GM23338 (cell line): ENCODE results near the gene GRAMD4. TPM values are rescaled to one million over a fixed set of nuclear protein-coding genes. Genes with fewer than 3 reads are reported as not detected.
A peak's percentile ranks its signal among the peaks of the same experiment; 100 is the strongest.

Source experiments
- ATAC-seq: fragments of 200-7000 bp; cut with Tn5 transposase; 3 replicates; pipeline ENCODE4 v1.9.1; 2020
- DNase-seq: peaks from one replicate; pipeline ENCODE4 v3.0.0-alpha.2; 2015; ENCODE audit warnings: low spot score
- H2AFZ ChIP-seq: fragments of 200-600 bp; sonication (generic); 2 replicates; pipeline ENCODE4 v1.8.0; 2016; ENCODE audit warnings: antibody characterized with exemption, mild to moderate bottlenecking, moderate library complexity
- H3F3A ChIP-seq: fragments of 200-600 bp; sonication (generic); replicated peaks from 2 replicates; pipeline ENCODE4 v1.8.0; 2017; ENCODE audit warnings: antibody characterized with exemption, mixed run types, low read depth
- H3K27ac ChIP-seq: fragments of 200-600 bp; sonication (generic); 2 replicates; pipeline ENCODE4 v1.6.1; 2016; ENCODE audit warnings: low read depth
- H3K27me3 ChIP-seq: fragments of 200-600 bp; sonication (generic); 2 replicates; pipeline ENCODE4 v1.8.0; 2016; ENCODE audit warnings: mild to moderate bottlenecking, mixed run types, moderate library complexity; ENCODE audit not compliant: insufficient read depth
- H3K36me3 ChIP-seq: fragments of 200-600 bp; sonication (generic); 2 replicates; pipeline ENCODE4 v1.8.0; 2016; ENCODE audit warnings: mild to moderate bottlenecking; ENCODE audit not compliant: insufficient read depth
- H3K4me1 ChIP-seq: fragments of 200-600 bp; sonication (generic); 2 replicates; pipeline ENCODE4 v1.8.0; 2016; ENCODE audit warnings: mild to moderate bottlenecking, moderate library complexity; ENCODE audit not compliant: insufficient read depth
- H3K4me2 ChIP-seq: fragments of 200-600 bp; sonication (generic); 2 replicates; pipeline ENCODE4 v1.7.1; 2017; ENCODE audit warnings: mixed run types
- H3K4me3 ChIP-seq: fragments of 200-600 bp; sonication (generic); 2 replicates; pipeline ENCODE4 v1.6.1; 2016; ENCODE audit warnings: mixed run types
- H3K79me2 ChIP-seq: fragments of 200-600 bp; sonication (generic); replicated peaks from 2 replicates; pipeline ENCODE4 v1.8.0; 2017; ENCODE audit warnings: mild to moderate bottlenecking; ENCODE audit not compliant: insufficient read depth
- H3K9me2 ChIP-seq: fragments of 200-600 bp; sonication (generic); 2 replicates; pipeline ENCODE4 v1.8.0; 2017; ENCODE audit not compliant: insufficient read depth
- H4K20me1 ChIP-seq: fragments of 200-600 bp; sonication (generic); replicated peaks from 2 replicates; pipeline ENCODE4 v1.8.0; 2017; ENCODE audit warnings: mild to moderate bottlenecking; ENCODE audit not compliant: insufficient read depth
- H3K27ac Mint-ChIP-seq: 2 replicates; pipeline ENCODE4 v1.8.0; 2020; ENCODE audit warnings: inconsistent platforms, mild to moderate bottlenecking, moderate library complexity, mixed read lengths
- H3K27me3 Mint-ChIP-seq: 3 replicates; pipeline ENCODE4 v1.8.0; 2022; ENCODE audit warnings: low read depth, mild to moderate bottlenecking, moderate library complexity, mixed read lengths, inconsistent platforms; ENCODE audit not compliant: insufficient read depth, poor library complexity
- H3K36me3 Mint-ChIP-seq: 3 replicates; pipeline ENCODE4 v1.8.0; 2021; ENCODE audit warnings: low read depth, mild to moderate bottlenecking, inconsistent platforms, moderate library complexity, mixed read lengths
- H3K4me1 Mint-ChIP-seq: 3 replicates; pipeline ENCODE4 v1.8.0; 2020; ENCODE audit warnings: mild to moderate bottlenecking, inconsistent platforms, mixed read lengths
- H3K4me3 Mint-ChIP-seq: 3 replicates; pipeline ENCODE4 v1.8.0; 2021; ENCODE audit warnings: moderate library complexity, mild to moderate bottlenecking, inconsistent platforms, mixed read lengths
- H3K9me3 Mint-ChIP-seq: 3 replicates; pipeline ENCODE4 v1.8.0; 2020; ENCODE audit warnings: moderate library complexity, mild to moderate bottlenecking, inconsistent platforms, mixed read lengths
- CREB1 ChIP-seq: fragments of 250-450 bp; sonication (Bioruptor Pico); IDR thresholded peaks from 2 replicates; pipeline ENCODE4 v1.5.0; 2020; ENCODE audit warnings: low read depth, mild to moderate bottlenecking, moderate library complexity
- CTCF ChIP-seq, 2 experiments: fragments of 200-600 bp in 1 of 2; sonication (generic) in 1 of 2; conservative IDR thresholded peaks; 2 replicates each; pipeline versions ENCODE4 v1.5.1 to v1.6.1; 2016 to 2017; ENCODE audit warnings: antibody characterized with exemption in 2 of 2, low read depth in 2 of 2, mild to moderate bottlenecking in 2 of 2, moderate library complexity in 1 of 2
- ETS1 ChIP-seq: IDR thresholded peaks from 2 replicates; pipeline ENCODE4 v1.6.1; 2016; ENCODE audit warnings: antibody characterized with exemption
- EZH2 ChIP-seq: fragments of 200-600 bp; sonication (generic); IDR thresholded peaks from one replicate; pipeline ENCODE4 v1.8.0; 2017; ENCODE audit warnings: antibody characterized with exemption, mild to moderate bottlenecking, low read depth; ENCODE audit not compliant: unreplicated experiment
- EZH2phosphoT487 ChIP-seq: fragments of 200-600 bp; sonication (generic); IDR thresholded peaks from one replicate; pipeline ENCODE4 v1.8.1; 2018; ENCODE audit warnings: antibody characterized with exemption; ENCODE audit not compliant: unreplicated experiment
- JUNB ChIP-seq: IDR thresholded peaks from one replicate; pipeline ENCODE4 v1.6.1; 2016; ENCODE audit warnings: antibody characterized with exemption; ENCODE audit not compliant: unreplicated experiment
- NANOG ChIP-seq: IDR thresholded peaks from 2 replicates; pipeline ENCODE4 v1.6.1; 2016; ENCODE audit warnings: antibody characterized with exemption, borderline replicate concordance
- POLR2AphosphoS5 ChIP-seq: IDR thresholded peaks from 2 replicates; pipeline ENCODE4 v1.6.1; 2016; ENCODE audit warnings: antibody characterized with exemption, low read depth
- STAT1 ChIP-seq: IDR thresholded peaks from one replicate; pipeline ENCODE4 v1.6.1; 2016; ENCODE audit warnings: antibody characterized with exemption; ENCODE audit not compliant: unreplicated experiment
- ZNF114 ChIP-seq: fragments of 250-450 bp; sonication (Bioruptor Pico); IDR thresholded peaks from 2 replicates; pipeline ENCODE4 v1.5.0; 2020; ENCODE audit warnings: mild to moderate bottlenecking, moderate library complexity
- ZNF331 ChIP-seq: fragments of 250-450 bp; sonication (Bioruptor Pico); IDR thresholded peaks from 2 replicates; pipeline ENCODE4 v1.5.0; 2020; ENCODE audit warnings: low read depth, mild to moderate bottlenecking, moderate library complexity
- polyA plus RNA-seq: library from polyadenylated mRNA; unstranded; fragments of >200 nt; fragmentation: Nextera tagmentation; extraction: Ambion mirVana; gene quantifications from 2 replicates; pipeline ENCODE4 v1.2.1, GENCODE V29; 2016
- total RNA-seq: library from RNA; depleted of rRNA; stranded (reverse); fragments of >200 nt; shearing (Covaris generic); gene quantifications from 2 replicates; pipeline ENCODE4 v1.2.3, GENCODE V29; 2014
- TF ChIP-seq, protein P1 (sequence below): IDR thresholded peaks from one replicate; pipeline ENCODE4 v1.6.1; 2018; ENCODE audit warnings: antibody characterized with exemption; ENCODE audit not compliant: unreplicated experiment
- TF ChIP-seq, protein P2 (sequence below): fragments of 250-450 bp; sonication (Bioruptor Pico); IDR thresholded peaks from 2 replicates; pipeline ENCODE4 v1.5.0; 2020; ENCODE audit warnings: mild to moderate bottlenecking, moderate library complexity

Gene GRAMD4
- total and polyA plus RNA-seq, 2 experiments from 2014 or later = 2.7 to 81.8 TPM

- Histone ChIP-seq H3K27ac (no peak overlapping the region), H3K4me2 (no peak overlapping the region), H3F3A (no peaks in the 10 kb centered on the region), H2AFZ (no peak overlapping the region), H3K79me2 (no peaks in the 10 kb centered on the region), H3K27me3 (no peaks in the 10 kb centered on the region), H4K20me1 (no peaks in the 10 kb centered on the region), H3K36me3 (no peaks in the 10 kb centered on the region), H3K9me2 (no peaks in the 10 kb centered on the region), H3K4me3 (no peak overlapping the region), H3K4me1 (no peaks in the 10 kb centered on the region)
- no peaks in the 10 kb centered on the region for H3K36me3 Mint-ChIP-seq
- H3K27ac Mint-ChIP-seq = no peak overlapping the region
- DNase-seq = no peak
- H3K4me1 Mint-ChIP-seq = peaks cover 17% of the 10 kb centered on the region; the same call in 2 of the 3 replicates
- no peak for TF ChIP-seq ZNF114 (CRISPR knock-in tag)
- TF ChIP-seq EZH2 = no peak
- TF ChIP-seq ETS1 = no peak
- TF ChIP-seq, protein P1, sequence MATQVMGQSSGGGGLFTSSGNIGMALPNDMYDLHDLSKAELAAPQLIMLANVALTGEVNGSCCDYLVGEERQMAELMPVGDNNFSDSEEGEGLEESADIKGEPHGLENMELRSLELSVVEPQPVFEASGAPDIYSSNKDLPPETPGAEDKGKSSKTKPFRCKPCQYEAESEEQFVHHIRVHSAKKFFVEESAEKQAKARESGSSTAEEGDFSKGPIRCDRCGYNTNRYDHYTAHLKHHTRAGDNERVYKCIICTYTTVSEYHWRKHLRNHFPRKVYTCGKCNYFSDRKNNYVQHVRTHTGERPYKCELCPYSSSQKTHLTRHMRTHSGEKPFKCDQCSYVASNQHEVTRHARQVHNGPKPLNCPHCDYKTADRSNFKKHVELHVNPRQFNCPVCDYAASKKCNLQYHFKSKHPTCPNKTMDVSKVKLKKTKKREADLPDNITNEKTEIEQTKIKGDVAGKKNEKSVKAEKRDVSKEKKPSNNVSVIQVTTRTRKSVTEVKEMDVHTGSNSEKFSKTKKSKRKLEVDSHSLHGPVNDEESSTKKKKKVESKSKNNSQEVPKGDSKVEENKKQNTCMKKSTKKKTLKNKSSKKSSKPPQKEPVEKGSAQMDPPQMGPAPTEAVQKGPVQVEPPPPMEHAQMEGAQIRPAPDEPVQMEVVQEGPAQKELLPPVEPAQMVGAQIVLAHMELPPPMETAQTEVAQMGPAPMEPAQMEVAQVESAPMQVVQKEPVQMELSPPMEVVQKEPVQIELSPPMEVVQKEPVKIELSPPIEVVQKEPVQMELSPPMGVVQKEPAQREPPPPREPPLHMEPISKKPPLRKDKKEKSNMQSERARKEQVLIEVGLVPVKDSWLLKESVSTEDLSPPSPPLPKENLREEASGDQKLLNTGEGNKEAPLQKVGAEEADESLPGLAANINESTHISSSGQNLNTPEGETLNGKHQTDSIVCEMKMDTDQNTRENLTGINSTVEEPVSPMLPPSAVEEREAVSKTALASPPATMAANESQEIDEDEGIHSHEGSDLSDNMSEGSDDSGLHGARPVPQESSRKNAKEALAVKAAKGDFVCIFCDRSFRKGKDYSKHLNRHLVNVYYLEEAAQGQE = no peak
- no peak for TF ChIP-seq STAT1
- no peak for TF ChIP-seq EZH2phosphoT487
- TF ChIP-seq POLR2AphosphoS5 = no peak
- no peak for TF ChIP-seq JUNB
- no peak for TF ChIP-seq ZNF331
- no peak for TF ChIP-seq CTCF (conservative IDR thresholded peaks at IDR 0.05; ENCODE audit: low read depth in 2 of 2)
- TF ChIP-seq CREB1 (CRISPR knock-in tag) = no peak
- TF ChIP-seq NANOG = no peak
- TF ChIP-seq, protein P2, sequence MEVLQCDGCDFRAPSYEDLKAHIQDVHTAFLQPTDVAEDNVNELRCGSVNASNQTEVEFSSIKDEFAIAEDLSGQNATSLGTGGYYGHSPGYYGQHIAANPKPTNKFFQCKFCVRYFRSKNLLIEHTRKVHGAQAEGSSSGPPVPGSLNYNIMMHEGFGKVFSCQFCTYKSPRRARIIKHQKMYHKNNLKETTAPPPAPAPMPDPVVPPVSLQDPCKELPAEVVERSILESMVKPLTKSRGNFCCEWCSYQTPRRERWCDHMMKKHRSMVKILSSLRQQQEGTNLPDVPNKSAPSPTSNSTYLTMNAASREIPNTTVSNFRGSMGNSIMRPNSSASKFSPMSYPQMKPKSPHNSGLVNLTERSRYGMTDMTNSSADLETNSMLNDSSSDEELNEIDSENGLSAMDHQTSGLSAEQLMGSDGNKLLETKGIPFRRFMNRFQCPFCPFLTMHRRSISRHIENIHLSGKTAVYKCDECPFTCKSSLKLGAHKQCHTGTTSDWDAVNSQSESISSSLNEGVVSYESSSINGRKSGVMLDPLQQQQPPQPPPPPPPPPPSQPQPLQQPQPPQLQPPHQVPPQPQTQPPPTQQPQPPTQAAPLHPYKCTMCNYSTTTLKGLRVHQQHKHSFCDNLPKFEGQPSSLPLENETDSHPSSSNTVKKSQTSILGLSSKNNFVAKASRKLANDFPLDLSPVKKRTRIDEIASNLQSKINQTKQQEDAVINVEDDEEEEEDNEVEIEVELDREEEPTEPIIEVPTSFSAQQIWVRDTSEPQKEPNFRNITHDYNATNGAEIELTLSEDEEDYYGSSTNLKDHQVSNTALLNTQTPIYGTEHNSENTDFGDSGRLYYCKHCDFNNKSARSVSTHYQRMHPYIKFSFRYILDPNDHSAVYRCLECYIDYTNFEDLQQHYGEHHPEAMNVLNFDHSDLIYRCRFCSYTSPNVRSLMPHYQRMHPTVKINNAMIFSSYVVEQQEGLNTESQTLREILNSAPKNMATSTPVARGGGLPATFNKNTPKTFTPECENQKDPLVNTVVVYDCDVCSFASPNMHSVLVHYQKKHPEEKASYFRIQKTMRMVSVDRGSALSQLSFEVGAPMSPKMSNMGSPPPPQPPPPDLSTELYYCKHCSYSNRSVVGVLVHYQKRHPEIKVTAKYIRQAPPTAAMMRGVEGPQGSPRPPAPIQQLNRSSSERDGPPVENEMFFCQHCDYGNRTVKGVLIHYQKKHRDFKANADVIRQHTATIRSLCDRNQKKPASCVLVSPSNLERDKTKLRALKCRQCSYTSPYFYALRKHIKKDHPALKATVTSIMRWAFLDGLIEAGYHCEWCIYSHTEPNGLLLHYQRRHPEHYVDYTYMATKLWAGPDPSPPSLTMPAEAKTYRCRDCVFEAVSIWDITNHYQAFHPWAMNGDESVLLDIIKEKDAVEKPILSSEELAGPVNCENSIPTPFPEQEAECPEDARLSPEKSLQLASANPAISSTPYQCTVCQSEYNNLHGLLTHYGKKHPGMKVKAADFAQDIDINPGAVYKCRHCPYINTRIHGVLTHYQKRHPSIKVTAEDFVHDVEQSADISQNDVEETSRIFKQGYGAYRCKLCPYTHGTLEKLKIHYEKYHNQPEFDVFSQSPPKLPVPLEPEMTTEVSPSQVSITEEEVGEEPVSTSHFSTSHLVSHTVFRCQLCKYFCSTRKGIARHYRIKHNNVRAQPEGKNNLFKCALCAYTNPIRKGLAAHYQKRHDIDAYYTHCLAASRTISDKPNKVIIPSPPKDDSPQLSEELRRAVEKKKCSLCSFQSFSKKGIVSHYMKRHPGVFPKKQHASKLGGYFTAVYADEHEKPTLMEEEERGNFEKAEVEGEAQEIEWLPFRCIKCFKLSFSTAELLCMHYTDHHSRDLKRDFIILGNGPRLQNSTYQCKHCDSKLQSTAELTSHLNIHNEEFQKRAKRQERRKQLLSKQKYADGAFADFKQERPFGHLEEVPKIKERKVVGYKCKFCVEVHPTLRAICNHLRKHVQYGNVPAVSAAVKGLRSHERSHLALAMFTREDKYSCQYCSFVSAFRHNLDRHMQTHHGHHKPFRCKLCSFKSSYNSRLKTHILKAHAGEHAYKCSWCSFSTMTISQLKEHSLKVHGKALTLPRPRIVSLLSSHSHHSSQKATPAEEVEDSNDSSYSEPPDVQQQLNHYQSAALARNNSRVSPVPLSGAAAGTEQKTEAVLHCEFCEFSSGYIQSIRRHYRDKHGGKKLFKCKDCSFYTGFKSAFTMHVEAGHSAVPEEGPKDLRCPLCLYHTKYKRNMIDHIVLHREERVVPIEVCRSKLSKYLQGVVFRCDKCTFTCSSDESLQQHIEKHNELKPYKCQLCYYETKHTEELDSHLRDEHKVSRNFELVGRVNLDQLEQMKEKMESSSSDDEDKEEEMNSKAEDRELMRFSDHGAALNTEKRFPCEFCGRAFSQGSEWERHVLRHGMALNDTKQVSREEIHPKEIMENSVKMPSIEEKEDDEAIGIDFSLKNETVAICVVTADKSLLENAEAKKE (CRISPR knock-in tag) = no peak
- ATAC-seq = 0 out of 3 replicates have a peak, but pooled peaks have one; percentile 9
- H3K27me3 Mint-ChIP-seq = peaks cover 9% of the 10 kb centered on the region
- no peaks in the 10 kb centered on the region for H3K9me3 Mint-ChIP-seq
- H3K4me3 Mint-ChIP-seq = no peak overlapping the region
These were observed 42.0 kb downstream of the GRAMD4 start for GRCh38 chr22:46662226-46662625.
